NAMALWA (cell line): ENCODE data around the gene HLA-DRA.
"Not testable (repeated sequence)": the region's sequence is repeated elsewhere in the genome, so short reads cannot be mapped to it uniquely, and the experiment has no call there.

ENCODE experiments used
- DNase-seq: peaks from one replicate; pipeline ENCODE4 v3.0.0-alpha.2; 2015; ENCODE audit warnings: low spot score

Gene HLA-DRA

DNA sequence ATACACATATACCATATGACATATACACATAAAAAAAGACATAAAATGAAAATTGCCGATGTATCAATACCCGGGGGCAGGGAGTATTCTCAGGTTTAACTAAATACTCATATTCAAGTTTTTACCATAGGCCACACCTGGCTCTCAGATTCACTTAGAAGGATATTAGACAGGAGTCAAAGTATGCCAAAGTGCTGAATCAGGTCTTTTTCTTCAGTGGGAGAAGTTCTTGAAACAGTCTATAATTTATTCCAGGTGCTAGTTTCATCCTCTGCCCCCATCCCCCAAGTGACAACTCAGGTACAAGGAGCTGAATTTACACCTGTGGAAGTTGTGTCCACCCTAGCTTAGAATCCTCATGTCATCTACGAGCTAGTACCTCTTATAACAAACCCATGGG is 8.5 kb upstream of the HLA-DRA start:
- no peak for DNase-seq

DNA sequence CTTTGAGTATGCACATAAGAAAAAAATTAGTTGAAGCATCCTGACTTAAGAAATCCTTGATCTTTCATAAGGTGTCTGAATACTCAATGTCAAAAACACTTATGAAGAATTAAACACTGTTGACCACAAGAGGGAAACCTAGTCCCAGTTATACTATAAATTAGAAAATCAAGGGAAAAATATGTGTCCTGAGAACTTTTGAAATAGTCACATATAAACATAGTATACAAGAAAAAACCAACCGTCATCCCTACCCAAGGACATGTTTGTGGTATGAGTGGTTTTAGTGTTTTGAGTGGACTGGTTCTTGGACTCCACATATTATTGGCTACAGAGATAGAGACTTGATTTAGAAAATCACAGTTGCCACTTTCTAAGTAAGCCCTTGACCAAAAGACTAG is 7.6 kb upstream of the HLA-DRA start:
- peak; percentile 71 for DNase-seq

DNA sequence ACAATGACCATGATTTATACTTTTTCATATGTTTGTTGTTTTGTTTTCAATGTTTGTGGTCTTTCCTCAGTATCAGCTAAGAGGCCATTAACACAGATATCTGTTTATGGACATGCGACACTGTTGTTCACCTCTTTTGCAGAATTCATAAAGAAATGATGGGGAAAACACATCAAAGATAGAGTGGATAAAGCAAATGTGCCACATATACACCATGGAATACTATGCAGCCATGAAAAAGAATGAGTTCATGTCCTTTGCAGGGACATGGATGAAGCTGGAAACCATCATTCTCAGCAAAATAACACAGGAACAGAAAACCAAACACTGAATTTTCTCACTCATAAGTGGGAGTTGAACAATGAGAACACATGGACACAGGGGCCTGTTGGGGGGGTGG is 5.7 kb upstream of the HLA-DRA start:
- not testable (repeated sequence) for DNase-seq

DNA sequence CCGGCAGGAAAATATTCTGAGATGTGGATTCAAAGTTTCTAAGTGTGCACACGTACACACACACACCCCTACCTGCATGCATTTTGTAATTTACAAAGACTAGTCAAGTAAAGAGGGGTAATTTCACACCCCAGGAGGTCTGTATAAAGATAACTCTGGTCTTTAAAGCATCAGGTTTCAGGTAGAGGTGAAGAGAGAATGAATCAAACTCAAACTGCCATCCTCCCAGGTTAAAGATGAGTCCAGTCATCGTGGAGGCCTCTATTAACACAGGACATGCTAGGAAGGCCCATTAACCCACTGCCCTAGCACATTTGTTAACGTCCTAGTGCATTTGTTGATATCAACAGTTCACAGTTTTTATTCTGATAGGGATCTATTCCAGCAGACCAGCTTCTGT is 3.5 kb upstream of the HLA-DRA start:
- DNase-seq, result no peak

DNA sequence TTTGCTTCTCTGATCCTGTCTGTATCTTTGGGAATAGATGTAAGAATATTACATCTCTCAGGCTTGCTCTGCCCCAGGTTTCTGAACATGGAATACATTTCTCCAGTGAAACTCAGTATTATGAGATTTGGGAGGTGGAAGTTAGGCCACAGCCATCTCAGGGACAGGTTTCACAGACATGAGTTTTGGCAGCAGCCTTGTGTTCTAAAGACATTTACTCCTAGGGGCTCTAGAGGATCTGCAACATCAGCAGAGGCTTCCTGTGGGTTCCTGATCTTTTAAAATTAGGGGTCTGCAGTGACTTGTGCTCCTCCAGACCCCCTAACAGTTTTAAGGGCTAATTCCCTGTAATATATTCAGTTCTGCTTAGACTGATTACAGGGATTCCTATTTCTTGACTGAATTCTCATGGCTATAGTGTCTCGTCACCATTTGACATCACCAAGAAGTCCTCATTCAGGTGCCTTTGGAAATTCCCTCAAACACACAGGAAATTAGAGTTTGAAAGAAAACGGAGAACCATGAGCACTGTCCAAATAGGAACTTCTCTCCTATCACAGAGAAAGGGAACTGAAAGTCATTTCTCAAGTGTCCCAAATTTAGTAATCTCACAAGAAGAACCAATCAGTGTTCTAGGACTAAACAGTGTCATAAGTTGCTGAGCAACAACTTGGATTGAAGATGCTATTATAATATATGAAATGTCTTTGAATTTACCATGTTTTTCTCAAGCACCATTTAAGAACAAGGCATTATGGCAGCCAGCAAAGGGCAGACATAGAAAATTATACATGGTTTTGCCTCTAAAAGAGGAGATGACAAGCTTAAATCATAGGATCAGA is 2.5 kb upstream of the HLA-DRA start:
- peak; percentile 94 for DNase-seq

DNA sequence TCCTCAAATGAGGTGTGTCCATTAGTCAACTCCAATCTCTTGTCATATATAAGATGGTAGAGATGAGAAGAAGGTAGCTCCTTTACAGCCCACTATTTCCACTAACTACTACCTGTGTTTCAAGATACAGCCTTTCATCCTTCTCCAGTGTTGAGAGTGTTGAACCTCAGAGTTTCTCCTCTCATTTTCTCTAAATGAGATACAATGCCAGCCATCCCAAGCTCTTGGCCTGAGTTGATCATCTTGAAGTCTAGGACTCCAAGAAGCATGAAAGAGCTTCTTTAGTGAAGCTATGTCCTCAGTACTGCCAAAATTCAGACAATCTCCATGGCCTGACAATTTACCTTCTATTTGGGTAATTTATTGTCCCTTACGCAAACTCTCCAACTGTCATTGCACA is 548 bp upstream of the HLA-DRA start:
- no peak for DNase-seq

DNA sequence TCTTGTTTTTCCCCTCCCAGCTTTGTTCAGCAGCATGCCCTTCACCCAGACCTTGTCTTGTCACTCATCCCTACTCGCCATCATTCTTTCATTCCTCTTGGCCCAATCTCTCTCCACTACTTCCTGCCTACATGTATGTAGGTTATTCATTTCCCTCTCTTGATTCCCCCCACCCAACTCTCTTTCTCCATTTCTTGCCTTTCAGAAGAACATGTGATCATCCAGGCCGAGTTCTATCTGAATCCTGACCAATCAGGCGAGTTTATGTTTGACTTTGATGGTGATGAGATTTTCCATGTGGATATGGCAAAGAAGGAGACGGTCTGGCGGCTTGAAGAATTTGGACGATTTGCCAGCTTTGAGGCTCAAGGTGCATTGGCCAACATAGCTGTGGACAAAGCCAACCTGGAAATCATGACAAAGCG is 2.6 kb downstream of the HLA-DRA start:
- no peak for DNase-seq

DNA sequence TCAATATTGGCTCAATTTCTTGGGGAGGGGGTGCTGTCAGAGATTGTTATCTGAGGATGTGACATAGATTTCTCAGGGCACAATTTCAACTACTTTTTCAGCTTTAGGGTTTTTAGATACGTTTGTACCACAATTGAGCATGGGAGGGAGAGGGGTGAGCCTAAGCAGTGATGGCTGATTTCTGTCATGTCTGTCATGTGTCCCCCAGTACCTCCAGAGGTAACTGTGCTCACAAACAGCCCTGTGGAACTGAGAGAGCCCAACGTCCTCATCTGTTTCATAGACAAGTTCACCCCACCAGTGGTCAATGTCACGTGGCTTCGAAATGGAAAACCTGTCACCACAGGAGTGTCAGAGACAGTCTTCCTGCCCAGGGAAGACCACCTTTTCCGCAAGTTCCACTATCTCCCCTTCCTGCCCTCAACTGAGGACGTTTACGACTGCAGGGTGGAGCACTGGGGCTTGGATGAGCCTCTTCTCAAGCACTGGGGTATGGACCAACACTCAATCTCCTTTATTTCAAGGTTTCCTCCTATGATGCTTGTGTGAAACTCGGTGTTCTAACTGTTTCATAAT is 3.4 kb downstream of the HLA-DRA start:
- DNase-seq, result no peak

DNA sequence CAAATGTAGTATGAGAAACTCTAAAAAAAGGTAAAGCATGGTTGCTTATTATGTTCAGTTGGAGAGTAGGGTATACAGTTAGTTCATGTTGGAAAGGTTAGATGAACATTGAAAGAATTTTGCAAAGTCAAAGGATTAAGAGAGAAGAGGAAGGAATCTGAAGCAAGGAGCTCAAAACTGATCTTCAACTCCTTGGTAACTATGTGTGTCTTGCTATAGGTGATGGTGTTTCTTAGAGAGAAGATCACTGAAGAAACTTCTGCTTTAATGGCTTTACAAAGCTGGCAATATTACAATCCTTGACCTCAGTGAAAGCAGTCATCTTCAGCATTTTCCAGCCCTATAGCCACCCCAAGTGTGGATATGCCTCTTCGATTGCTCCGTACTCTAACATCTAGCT is 4.7 kb downstream of the HLA-DRA start:
- no peak for DNase-seq

DNA sequence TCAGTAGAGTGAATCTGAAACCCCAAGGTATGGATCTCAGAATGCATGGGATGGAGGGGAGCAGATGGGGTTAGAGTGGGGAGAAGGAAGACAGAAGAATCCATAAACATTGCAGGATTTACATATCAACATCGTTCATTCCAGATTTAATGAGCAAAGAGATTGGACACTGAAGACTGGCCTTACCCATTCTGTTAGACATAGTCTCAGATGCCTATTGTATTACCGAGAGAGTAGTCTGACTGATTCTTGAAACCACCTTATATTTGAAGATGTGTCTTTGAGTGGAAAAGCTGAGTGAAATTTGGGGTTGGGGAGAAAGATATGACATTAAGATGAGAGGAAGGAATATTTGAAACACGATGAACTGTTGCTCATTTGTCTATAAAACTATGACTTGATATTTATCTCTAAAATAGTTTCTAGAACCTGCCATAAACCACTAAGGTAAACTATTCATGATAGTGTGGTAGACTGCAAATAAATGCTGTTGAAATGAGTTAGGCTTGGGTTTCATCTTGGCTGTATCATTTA is 5.7 kb downstream of the HLA-DRA start:
- no peak for DNase-seq

DNA sequence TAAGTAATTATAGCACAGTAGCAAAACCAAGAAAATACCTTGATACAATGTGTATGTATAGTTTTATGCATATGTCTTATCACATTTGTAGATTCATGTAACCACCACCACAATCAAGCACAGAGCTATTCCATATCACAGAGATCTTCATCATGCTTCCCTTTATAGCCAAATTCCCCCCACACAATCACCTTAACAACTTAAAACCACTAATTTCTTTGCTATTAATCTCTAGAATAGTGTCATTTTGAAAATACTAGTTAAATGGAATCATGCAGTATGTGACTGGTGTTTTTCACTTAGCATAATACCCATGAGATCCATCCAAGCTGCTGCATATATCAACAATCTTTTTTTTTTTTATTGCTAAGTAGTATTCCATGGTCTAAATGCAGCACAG is 8.2 kb downstream of the HLA-DRA start:
- DNase-seq, result no peak

DNA sequence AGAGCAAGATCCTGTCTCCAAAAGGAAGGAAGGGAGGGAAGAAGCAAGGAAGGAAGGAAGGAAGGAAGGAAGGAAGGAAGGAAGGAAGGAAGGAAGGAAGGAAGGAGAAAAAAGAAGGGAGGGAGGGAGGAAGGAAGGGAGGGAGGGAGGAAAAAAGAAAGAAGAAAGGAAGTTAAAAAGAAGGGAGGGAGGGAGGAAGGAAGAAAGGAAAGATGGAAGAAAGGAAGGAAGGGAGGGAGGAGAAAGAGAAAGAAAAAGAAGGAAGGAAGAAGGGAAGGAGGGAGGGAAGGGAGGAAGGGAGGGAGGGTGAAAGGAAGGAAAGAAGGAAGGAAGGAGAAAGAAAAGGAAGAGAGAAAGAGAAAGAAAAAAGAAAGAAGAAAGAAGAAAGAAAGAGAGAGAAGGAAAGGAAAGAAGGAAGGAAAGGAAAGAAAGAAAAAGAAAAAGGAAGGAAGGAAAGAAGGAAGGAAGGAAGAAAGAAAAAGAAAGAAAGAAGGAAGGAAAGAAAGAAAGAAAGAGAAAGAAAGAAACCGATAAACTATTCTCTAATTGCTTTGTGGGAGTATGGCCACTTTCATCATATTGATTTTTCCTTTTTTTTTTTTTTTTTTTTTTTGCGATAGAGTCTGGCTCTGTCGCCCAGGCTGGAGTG is 9.5 kb downstream of the HLA-DRA start:
- DNase-seq, result no peak

DNA sequence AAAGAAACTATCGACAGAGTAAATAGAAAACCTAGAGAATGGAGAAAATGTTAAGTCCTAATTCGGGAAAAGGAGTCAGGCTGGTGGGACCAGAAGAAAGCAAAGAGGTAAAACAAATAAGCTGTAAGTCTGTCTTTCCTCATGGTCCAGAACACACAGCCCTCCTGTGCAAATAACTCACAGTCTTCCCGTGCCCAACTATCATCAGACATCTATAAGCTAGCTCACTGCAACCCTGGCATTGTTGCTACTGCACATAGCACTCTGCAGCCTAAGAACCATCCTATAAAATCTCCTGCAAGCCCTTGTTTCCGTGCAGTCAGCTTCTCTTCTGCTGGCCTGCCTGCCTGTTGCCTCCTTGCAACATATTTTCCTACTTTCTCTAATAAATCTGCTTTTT is 17.4 kb downstream of the HLA-DRA start:
- no peak for DNase-seq

DNA sequence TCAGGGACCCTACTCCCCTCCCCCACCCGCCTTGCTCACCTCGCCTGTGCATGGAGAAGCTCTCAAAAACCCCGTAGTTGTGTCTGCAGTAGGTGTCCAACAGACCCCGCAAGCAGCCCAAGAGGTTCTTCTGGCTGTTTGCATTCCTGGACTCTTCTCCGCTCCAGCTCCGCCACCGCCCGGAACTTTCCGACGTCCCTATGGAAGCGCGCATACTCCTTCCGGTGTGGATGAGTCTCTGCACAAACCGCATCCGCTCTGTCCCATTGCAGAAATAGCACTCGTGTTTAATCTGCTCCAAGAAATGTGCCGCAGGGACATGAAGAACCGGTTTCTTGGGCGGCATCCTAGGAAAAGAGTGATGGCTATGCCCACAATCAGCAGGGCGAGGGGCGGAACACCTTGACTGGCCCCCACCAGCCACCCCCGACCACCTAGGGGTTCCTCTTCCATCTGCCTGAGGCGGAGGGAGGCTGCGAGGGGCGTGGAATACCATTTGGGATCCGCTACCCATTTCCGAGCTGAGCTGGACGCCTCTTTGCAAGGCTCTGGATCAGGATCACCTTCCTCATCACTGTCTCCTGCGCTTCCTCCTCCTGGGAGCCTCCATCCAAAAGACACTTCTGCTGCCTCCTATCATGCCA is 20.2 kb downstream of the HLA-DRA start:
- no peak for DNase-seq

DNA sequence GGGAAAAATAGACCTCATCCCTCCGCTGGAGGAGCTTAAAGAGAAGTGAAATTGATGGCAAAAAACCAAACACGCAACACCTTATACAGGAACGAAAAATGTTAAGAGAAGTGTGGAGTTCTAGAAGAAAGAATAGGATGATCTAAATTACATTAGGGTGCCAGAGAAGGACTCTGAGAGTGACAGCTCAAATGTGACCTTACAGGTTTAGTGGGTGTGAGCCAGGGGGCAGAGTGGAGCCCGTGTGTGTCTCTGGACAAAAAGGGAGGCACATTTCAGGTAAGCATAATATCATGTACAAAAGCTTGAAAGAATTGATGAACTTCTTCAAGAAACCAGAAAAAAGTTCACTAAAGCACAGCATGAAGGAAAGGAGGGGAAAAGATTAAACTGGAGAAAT is 20.8 kb downstream of the HLA-DRA start:
- DNase-seq, result no peak

DNA sequence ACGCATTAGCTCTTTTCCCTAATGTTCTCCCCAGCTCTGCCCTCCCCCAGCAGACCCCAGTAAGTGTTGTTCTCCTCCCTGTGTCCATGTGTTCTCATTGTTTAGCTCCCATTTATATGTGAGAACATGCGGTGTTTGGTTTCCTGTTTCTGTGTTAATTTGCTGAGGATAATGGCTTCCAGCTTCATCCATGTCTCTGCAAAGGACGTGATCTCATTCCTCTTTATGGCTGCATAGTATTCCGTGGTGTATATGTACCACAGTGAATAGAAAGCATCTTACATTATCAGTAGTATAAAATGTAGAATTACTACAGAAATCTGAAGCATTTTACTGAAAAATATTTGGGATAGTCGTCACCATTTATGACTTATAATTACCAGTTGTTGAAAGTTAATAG is 21.8 kb downstream of the HLA-DRA start:
- no peak for DNase-seq

DNA sequence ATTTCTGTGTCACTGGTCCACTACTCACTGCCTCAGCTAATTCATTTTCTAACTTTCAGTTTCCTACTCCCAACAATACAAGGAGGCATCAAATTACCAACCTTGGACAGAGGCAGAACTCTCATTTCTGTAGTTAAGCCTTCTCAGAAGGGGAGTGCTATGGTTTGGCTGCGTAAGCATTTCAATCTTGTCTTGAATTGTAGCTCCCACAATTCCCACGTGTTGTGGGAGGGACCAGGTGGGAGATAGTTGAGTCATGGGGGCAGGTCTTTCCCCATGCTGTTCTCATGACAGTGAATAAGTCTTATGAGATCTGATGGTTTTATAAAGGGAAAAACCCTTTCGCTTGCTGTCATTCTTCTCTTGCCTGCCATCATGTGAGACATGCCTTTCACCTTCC is 22.9 kb downstream of the HLA-DRA start:
- DNase-seq, result no peak

DNA sequence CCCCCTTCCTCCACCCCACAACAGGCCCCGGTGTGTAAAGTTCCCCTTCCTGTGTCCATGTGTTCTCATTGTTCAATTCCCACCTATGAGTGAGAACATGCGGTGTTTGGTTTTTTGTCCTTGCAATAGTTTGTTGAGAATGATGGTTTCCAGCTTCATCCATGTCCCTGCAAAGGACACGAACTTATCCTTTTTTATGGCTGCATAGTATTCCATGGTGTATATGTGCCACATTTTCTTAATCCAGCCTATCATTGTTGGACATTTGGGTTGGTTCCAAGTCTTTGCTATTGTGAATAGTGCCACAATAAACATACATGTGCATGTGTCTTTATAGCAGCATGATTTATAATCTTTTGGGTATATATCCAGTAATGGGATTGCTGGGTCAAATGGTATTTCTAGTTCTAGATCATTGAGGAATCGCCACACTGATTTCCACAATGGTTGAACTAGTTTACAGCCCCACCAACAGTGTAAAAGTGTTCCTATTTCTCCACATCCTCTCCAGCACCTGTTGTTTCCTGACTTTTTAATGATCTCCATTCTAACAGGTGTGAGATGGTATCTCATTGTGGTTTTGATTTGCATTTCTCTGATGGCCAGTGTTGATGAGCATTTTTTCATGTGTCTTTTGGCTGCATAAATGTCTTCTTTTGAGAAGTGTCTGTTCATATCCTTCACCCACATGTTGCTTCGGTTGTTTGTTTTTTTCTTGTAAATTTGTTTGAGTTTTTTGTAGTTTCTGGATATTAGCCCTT is 28.2 kb downstream of the HLA-DRA start:
- DNase-seq, result not testable (repeated sequence)

DNA sequence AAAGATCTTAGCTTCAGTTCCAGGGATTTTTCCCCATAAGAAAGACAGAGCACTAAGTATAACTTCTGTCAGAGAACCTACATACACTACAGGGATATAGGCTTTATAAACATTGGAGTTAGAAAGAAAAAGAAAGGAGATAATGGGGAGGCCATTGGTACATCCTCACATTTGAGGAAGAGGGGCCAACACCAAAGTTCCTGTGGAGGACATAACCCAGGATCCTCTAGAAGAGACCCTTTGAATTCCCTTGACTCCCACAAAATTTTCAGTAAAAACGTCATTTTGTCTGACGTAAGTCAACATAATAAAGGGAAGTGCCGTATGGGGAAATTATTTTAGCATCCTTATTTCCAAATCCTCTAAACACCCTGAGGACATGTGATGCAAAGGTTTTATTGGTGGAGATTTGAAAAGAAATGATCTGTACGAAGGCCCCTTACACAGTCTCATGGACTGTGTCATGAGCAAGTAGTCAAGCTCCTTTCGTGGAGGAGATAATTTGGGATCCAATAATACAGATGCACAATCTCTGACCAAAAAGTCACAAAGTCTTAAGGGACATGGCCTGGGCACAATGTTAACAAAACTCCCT is 33.2 kb downstream of the HLA-DRA start:
- no peak for DNase-seq

DNA sequence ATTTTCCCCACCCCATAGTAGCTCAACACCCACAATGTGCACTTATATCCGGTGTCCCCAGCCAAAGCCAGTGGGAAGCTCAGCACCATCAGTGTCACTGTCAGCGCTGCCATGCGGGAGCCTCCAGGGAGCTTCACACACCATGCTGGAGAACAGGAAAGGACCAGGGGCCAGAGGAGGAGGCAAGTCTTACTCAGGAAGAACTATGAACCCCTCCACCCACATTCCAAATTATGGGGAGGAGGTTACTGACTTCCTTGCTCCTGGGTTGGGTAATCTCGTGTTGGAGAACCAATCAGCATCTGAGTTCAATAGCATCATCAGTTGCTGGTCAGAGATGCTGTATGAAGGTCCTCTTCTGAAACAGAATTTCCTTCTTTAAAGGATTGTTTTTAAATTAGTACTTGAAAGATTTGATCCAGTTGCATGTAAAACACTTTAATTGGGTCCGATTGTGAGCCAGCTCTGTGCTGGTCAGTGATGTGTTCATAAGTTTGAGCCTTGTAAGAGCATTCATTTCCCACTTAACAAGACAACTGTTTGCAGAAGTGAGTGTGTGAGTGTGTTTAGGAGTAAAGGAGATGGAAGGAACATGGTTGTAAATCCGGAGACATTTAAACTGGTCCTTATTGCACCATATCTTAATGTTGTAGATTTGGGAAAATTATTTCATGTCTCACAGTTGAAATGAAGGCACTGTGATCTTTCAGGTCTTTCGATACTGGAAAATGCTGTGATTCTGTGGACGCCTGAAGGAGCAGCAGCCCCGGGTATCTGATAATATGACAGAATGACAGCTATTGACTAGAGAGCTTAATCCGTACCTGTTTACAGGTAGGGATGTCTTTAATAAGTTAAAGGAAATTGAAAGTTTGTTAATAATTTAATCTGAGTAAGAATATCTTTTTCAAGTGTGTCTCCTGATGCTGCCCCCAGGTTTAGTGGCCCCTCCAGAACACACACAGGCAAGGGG is 34.0 kb downstream of the HLA-DRA start:
- DNase-seq, result peak; percentile 61
